Glomerular visceral epithelial cell (primary cell): ENCODE measurements around the gene MARCHF10.
"Not testable (repeated sequence)": the region's sequence is repeated elsewhere in the genome, so short reads cannot be mapped to it uniquely, and the experiment has no call there.

Experiments
- DNase-seq: peaks from one replicate; pipeline ENCODE4 v3.0.0-alpha.2; 2016; ENCODE audit errors: extremely low spot score

The MARCHF10 gene

DNA sequence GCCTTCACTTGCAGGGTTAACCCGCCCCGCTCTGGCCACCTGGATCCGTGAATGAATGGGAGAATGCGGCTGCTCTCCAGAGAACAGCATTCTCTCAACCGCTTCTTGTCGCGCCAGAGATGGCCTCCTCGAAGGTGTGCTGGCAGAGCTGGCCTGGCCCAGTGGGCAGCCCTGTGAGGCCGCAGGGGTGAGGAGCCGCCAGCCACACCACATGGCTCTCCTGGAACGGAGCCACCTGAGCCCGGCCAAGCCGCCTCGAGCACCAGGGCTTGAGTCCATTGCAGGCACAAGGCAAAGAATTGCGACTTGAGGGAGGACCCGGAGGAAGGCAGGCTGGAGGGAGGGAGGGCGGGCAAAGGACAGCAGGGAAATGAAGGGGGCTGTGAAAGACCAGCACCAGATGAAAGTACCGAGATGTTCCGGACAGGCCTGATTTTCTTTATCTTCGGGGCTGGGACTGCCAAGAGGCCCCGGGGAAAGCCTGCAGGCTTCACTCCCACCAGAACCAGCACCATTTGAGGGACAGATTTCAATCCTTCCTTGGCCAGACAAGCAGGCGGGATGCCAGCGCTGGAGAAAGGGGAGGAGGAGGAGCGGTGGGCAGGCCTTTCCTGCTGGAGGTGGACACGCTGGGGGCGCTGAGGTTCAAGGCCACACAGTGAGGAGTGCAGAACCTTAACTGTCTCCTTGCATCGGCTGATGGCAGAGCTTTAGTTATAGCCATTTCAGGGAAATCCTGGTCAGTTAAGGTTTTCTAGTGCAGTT, 111.2 kb downstream of the MARCHF10 start:
- DNase-seq, result no peak

DNA sequence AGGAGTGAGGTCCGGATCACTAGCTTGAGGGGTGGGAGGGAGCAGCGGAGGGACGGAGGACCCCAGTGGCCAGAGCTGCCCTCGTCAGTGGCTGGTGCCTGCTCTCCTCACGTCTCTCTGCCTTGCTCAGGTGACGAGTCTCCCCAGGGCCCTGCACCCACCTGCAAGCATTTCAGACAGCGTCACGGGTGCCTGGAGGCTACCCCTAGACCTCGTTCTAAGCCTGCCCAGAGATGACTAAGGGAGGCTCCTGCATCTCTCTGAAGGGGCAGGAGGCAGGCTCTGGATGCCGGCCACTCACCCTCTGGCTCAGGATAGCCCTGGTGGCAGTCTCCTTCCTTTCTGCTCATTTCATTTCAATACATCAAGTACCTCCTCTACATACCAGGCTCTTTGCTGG, 111.9 kb downstream of the MARCHF10 start:
- DNase-seq, result peak; percentile 54

DNA sequence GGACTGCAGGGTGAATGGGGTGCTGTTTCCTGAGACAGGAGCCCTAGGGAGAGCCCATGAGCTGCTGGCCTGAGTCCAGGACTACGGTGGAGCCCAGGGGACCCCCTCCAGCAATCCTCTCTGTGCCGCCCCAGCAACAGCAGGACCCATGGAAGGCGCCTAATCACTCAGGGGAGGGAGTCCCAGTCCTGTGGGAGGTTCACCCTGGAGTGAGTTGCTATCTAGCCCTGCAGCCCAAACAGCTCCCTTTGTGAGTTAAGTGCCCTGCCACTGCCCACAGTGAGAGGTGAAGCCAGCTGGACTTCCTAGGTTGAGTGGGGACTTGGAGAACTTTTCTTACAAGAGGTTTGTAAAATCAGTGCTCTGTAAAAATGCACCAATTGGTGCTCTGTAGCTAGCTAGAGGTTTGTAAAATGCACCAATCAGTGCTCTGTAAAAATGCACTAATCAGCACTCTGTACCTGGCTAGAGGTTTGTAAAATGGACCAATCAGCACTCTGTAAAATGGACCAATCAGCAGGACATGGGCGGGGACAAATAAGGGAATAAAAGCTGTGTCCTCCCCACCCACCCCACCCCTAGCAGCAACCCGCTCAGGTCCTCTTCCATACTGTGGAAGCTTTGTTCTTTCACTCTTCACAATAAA, 112.9 kb downstream of the MARCHF10 start:
- DNase-seq, result not testable (repeated sequence)

DNA sequence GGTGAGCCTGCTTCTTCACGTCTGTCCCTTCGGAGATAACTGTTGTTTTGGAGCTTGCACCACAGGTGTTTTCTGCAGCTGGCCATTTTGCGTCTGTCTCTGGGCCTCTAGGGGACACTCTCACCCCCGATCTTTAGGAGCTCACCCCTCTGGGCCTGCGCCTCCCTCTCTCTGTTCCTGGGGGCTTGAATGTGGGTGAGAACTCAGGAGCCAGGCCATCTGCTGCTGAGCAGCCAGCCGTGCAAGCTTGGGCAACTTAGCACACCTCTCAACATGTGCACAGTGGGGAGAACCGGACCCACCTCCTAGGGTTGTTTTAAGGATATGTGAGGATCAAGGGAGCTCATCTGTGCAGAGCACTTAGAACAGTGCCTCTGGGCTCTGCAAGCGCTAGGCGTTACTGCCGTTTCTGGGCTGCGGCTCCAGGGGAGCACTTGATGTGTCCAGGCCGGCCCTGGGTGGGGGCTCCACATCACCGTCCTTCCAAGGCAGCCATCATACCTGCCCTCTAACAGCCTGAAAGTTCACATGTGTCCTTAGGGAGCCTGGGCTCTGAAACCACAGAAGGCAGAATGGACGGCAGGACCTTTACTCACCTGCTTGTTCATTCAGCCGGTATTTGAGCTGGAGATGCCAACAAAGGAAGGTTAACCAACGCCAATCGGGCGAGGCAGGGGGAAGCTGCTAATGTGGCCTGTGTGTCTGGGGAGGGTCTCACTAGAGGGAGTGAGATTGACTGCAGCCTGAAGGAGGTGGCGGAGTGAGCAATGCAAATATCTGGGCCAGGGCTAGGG, 114.3 kb downstream of the MARCHF10 start:
- DNase-seq, result no peak

DNA sequence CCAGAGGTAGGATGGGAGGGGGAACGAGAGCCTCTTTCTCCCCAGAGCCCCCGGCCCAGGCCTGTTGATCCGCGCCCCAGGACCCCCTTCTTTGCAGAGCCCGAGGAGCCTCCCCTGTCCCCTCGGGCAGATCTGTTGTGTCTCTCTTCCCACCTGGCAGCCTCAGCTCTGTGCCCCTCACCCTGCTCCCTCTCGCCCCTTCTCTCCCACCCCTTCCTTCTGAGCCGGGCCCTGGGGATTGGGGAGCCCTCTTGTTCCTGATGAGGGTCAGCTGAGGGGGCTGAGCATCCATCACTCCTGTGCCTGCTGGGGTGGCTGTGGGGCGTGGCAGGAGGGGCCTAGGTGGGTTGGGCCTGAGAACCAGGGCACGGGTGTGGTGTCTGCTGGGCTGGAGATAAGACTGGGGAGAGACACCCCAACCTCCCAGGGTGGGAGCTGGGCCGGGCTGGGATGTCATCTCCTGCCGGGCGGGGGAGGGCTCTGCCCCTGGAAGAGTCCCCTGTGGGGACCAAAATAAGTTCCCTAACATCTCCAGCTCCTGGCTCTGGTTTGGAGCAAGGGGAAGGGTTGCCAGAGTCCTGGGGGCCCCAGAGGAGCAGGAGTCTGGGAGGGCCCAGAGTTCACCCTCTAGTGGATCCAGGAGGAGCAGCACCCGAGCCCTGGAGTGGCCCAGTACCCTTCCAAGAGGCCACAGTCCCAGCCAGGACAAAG, 115.2 kb downstream of the MARCHF10 start:
- DNase-seq, result peak; percentile 45

DNA sequence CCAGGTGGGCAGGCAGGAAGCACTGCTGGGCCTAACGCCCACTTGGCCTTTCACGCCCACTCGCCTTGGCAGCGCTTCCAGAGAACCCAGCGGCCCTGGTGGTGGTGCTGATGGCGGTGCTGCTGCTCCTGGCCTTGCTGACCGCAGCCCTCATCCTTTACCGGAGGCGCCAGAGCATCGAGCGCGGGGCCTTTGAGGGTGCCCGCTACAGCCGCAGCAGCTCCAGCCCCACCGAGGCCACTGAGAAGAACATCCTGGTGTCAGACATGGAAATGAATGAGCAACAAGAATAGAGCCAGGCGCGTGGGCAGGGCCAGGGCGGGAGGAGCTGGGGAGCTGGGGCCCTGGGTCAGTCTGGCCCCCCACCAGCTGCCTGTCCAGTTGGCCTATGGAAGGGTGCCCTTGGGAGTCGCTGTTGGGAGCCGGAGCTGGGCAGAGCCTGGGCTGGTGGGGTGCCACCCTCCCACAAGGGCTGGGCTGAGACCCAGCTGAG, 115.9 kb downstream of the MARCHF10 start:
- no peak for DNase-seq

DNA sequence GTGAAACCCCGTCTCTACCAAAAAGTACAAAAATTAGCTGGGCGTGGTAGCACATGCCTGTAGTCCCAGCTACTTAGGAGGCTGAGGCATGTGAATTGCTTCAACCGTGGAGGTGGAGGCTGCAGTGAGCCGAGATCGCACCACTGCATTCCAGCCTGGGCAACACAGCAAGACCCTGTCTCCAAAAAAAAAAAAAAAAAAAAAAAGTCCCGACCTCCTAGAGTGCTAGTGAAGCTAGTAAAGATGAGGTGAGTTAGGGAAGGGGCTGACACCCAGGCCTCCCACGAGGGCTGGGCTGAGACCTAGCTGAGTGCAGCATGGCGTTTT, 116.6 kb downstream of the MARCHF10 start:
- not testable (repeated sequence) for DNase-seq

DNA sequence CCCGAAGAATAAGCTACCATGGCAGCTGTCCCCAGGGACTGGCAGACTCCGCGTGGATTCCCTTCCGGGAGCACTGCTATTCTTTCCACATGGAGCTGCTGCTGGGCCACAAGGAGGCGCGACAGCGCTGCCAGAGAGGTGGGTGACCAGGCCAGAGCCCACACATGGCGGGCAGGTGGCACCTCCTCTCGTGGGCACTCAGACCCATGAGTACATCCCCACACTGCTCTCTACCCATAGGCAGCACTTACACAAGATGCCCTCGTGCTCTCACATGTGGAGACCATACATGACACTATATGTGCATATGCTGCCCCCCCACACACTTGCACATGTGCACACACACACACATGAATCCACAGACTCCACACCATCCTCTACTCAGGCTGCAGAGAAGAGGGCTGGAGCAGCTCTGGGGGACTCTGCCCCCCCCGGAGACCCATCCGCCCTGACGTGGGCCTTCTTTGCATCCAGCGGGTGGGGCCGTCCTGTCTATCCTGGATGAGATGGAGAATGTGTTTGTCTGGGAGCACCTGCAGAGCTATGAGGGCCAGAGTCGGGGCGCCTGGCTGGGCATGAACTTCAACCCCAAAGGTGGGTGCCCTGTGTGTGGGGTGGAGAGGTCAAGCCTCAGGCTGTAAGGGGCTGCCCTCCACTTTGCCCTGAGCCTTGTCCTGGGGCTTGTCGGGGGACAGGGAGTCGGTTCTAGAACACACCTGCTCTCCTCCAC, 117.8 kb downstream of the MARCHF10 start:
- DNase-seq, result no peak

DNA sequence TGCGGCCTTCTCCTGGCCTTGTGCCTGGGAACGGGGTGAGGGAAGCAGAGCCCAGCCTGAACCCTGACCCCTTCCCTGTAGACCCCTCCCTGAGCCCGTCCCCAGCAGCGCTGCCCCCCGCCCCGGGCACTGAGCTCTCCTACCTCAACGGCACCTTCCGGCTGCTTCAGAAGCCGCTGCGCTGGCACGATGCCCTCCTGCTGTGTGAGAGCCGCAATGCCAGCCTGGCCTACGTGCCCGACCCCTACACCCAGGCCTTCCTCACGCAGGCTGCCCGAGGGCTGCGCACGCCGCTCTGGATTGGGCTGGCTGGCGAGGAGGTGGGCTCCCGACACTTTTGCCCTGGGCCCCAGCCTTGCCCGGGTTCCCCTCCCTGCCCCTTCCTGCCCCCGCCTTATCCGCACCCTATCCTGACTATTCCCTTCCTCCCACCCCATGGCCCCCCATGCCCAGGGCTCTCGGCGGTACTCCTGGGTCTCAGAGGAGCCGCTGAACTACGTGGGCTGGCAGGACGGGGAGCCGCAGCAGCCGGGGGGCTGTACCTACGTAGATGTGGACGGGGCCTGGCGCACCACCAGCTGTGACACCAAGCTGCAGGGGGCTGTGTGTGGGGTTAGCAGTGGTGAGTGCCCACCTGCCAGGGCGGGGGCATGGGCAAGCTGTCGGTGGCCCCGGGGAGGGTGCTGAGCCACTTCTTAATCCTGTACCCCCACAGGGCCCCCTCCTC, 118.5 kb downstream of the MARCHF10 start:
- no peak for DNase-seq

DNA sequence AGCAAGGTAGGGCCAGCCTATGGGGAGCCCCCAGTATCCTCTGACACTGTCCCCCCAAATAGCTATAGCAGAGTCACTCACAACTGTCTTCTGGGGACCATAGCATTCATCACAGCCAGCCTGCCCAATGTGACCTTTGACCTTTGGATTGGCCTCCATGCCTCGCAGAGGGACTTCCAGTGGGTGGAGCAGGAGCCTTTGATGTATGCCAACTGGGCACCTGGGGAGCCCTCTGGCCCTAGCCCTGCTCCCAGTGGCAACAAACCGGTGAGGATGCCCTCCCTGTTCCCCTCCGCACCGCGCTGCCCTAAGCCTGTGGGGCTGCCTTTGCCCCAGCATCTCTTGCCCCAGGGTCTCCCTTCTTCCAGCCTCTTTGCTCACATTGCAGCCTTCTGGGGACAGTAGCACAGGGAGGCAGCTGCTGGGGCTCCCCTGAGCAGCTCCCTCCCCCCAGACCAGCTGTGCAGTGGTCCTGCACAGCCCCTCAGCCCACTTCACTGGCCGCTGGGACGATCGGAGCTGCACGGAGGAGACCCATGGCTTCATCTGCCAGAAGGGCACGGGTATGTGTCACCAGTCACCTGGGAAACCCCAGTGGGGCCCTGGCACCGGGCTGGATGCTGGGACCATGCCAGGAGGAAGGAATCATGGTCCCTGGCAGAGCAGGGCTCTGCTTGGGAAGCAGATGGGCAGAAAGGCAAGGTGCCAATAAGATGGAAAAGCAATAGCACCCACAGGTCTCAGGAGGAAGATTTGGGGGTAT, 119.5 kb downstream of the MARCHF10 start:
- DNase-seq, result no peak

DNA sequence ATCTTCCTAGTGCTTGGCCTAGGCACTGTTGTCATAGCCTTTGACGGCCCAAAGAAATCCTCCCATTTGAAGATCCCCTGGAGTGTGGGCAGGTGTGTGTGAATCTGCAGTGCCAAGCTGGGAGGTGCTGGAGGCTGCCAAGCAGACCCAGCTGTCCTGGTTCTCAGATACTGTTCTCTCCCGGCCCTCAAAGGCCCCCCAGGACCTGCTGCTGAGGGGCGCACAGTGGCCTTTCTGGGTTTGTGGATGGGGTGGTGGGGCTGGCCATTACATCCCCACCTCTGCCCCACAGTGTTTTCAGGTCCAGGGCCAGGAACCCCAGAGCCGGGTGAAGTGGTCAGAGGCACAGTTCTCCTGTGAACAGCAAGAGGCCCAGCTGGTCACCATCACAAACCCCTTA, 120.1 kb downstream of the MARCHF10 start:
- DNase-seq, result no peak

DNA sequence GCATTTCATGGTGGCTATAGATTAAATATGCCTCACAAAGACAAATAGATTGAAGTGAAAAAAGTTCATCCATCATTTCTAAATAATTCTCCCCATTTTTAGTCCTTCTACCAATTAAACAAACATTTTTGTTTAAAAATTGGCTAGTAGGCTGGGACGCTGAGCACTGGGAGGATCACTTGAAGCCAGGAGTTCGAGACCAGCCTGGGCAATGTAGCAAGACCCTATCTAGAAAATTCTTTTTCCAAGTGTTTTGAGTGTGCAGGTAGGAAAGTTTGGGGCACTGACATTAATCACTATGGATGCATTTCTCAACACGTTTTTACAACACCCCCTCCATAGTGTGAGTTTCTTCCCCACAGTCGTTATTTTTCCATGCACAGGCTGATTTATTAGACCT, 123.9 kb downstream of the MARCHF10 start:
- no peak for DNase-seq

DNA sequence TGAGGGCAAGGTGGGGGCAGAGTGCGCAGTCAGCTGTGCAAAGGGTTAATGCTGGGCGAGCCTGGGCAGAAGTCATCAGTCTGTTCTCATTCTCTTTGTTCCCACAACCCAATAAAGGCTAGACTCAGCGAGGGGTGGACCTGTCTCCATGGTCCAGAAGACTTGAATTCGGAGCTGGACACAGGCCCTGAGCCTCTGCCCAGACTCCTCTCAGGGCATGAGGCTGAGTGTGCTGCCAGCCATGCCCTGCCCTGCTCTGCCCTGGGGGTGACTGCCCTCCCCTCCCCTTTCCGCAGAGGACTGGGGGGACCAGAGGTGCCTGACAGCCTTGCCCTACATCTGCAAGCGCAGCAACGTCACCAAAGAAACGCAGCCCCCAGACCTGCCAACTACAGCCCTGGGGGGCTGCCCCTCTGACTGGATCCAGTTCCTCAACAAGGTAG, 126.2 kb downstream of the MARCHF10 start:
- DNase-seq, result no peak

DNA sequence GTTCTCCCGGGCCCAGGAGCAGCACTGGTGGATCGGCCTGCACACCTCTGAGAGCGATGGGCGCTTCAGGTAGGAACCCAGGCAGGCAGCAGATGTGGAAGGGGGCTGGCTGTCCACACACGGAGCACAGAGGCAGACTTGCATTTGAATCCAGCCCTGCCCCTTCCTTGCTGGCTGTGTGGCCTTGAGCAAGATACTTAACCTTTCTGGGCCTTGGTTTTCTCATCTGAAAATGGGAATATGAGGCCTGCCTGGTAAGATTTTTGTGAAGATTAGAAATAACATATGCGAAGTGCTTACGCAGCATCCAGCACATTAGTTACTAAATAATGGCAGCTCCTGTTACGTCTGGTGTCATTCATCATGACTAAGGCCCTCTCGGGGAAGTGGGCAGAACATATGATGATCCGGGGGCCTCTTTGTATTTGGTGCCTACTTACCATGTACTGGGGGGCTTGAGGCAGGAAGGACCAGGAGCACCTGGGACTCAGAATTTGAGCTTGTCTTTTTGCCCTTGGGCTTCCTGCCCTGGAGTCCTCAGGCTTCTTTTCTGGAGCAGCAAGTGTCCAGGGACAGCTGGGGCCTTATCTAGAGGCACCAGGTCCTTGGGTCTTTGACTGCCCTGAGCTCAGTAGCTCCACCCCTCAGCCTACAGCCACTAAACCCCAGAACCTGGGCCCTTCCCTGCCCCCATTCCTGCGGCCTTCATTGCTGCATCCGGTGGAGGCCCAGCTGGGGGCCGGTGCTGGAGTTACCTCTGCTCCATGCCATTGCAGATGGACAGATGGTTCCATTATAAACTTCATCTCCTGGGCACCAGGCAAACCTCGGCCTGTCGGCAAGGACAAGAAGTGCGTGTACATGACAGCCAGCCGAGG, 126.8 kb downstream of the MARCHF10 start:
- no peak for DNase-seq

DNA sequence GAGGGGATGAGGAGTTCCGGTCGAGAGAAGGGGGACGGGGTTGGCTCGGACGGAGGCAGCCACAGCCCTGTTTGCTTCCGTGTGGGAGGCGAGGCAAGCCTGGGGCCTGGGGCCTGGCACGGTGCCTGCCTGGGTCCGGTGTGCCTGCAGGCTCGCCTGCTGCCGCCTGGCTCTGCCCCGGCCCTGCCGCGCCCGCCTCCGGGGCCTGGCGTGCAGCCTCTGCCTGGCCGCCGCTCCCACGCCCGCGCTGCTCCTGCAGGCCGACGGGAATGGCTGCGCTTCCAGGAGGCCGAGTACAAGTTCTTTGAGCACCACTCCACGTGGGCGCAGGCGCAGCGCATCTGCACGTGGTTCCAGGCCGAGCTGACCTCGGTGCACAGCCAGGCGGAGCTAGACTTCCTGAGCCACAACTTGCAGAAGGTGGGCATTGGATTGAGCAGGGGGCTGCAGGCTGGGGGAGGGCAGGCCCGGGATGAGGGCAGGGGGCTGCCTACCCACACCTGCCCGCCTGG, 127.5 kb downstream of the MARCHF10 start:
- no peak for DNase-seq

DNA sequence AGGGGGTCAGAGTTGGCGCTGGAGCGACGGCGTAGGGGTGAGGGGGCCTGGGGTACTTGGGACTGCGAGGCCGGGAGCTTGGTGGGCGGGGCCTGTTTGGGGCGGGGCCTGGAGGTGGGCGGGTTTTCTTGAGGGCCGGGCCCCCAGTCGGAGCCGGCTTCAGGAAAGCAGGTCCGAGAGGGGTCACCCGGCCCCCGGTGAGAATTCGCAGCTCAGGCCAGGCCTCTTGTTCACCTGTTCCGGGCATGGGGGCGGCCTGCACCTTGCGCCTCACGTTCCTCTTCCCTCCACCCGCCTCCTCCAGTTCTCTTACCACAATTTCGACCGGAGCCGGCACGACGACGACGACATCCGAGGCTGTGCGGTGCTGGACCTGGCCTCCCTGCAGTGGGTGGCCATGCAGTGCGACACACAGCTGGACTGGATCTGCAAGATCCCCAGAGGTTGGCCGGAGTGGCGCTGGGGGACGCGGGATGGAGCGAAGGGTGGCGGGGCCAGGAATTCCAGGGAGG, 128.2 kb downstream of the MARCHF10 start:
- no peak for DNase-seq

DNA sequence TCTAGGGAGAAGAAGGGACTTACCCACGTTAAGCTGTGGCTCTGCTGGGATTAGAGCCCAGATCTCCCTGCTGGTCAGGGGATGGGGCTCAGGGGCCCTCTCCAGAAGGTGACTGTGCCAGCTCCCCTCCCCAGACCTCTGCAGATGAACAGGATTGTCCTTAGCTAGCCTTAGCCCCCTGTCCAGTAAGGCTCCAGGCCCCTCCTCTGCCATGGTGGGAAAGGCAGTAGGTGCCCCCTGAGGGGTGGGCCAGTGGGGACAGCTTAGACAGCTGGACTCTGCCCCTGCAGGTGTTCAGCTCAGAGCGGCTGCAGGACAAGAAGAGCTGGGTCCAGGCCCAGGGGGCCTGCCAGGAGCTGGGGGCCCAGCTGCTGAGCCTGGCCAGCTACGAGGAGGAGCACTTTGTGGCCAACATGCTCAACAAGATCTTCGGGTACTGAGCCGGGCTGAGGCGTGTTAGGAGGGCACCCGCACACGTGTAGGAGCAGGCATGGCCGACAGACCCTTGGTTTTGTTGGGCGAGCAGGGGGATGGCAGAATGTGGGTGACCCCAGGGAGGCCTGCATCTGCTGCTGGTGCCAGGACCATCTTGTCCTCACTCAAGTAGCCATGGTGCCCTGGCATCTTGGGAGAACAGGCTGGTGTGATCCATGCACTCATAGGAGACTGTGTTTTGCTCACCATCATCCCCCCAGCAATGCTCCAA, 129.7 kb downstream of the MARCHF10 start:
- no peak for DNase-seq
